CD4-positive, alpha-beta T cell treated with Interleukin-6 for 4 hours (primary cell): ENCODE data around the gene SMC1B.

ENCODE experiments used
- DNase-seq: peaks from one replicate; pipeline ENCODE4 v3.0.0-alpha.2; 2020; ENCODE audit warnings: mixed read lengths

The SMC1B gene

GRCh38 chr22:45318558-45319323 lies 94.7 kb downstream of the SMC1B start:
- DNase-seq, result peak; percentile 39

DNA sequence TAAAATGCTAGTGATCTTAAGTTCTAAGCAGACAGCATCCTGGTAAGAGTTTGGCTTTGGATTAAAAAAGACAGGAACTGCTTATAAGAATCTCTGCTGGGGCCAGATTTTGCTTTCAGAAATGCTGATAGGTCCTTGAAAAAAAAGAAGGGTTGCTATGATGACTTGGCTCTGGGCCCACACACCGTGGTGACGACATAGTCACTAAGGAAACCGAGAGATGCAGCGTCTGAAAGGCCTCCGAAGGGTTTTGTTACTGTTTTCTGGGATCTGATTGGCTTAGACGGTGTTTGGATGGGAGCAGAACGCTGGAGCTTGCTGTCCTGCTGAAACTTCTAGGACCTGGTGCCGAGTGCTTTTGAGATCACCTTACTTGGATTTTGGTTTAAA lies 95.2 kb downstream of the SMC1B start:
- peak; percentile 92 for DNase-seq

- DNase-seq, result peak; percentile 38
Measured at GRCh38 chr22:45317551-45318167, 95.7 kb downstream of the SMC1B start.

DNA sequence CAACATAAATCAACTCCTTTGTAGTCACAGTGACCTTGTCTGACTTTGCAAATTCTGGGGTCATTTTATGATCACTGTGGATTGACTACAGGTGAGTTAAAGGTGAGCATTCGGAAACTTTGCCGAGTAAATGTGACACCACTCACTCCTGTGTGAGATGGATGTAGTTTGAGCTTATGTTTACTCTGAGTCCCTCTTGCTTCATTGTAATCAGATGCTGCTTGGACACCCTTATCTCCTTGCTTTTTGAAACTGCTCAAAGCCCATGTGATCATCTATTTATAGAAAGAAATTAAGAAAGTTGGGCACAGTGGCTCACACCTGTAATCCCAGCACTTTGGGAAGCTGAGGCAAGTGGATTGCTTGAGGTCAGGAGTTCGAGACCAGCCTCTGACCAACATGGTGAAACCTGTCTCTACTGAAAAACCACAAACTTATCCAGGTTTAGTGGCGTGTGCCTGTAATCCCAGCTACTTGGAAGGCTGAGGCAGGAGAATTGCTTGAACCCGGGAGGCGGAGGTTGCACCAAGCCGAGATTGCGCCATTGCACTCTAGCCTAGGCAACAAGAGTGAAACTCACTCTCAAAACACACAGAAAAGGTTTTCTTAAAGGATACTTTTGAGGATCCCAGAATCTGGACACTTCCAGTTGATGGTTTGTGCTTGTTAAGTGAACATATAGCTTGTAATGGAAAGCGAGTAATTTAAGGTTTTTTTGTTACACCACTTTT lies 96.4 kb downstream of the SMC1B start:
- no peak for DNase-seq

- no peak for DNase-seq
Measured at GRCh38 chr22:45314786-45315185, 98.6 kb downstream of the SMC1B start.

GRCh38 chr22:45314054-45314721 lies 99.2 kb downstream of the SMC1B start:
- DNase-seq, result no peak

DNA sequence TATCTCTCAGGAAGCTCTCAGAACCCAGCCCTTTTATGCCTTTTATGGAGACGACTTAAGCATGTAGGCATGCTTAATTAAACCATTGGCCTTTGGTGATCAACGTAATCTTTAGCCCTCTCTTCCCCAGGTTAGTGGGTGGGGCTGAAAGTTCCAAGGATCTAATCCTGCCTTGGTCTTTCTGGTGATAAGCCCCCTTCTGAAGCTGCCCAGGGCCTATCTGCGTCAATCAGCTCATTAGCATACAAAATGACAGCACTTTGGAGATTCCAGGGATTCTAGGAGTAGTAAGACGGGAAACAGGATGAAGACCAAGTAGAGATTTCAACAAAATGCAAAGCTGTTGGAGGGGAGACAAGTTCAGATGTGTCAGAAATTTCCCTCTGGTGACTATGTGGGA lies 100.5 kb downstream of the SMC1B start:
- DNase-seq, result no peak

GRCh38 chr22:45312415-45312814 lies 101.0 kb downstream of the SMC1B start:
- DNase-seq, result no peak

DNA sequence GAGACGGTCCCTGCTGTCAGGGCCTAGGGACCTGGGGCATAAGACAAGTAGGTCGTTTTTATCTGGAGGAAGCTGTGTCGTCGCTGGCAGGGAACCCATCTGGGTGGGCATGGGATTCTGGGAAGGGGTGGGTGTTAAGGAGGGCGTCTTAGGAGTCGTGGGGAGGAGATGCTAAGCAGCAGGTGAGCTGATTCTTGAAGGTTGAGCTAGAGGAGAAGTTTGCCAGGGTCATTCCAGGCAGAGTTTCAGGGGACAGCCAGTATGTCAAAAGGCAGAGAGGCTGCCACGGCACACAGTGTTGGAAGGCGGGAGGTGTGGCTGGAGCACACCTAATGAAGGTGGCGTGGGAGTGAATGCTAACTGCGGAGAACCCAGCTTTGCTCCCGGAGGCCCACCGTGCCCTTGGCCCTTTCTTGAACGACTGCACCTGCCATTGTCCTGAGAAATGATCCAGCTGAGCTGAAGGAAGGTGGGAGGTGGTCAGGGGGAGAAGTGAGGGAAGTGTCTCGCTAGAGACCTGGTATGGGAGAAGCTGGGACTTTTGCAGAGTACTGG lies 102.3 kb downstream of the SMC1B start:
- DNase-seq, result no peak

- DNase-seq, result peak; percentile 19
Measured at GRCh38 chr22:45310331-45310976, 102.9 kb downstream of the SMC1B start.

DNA sequence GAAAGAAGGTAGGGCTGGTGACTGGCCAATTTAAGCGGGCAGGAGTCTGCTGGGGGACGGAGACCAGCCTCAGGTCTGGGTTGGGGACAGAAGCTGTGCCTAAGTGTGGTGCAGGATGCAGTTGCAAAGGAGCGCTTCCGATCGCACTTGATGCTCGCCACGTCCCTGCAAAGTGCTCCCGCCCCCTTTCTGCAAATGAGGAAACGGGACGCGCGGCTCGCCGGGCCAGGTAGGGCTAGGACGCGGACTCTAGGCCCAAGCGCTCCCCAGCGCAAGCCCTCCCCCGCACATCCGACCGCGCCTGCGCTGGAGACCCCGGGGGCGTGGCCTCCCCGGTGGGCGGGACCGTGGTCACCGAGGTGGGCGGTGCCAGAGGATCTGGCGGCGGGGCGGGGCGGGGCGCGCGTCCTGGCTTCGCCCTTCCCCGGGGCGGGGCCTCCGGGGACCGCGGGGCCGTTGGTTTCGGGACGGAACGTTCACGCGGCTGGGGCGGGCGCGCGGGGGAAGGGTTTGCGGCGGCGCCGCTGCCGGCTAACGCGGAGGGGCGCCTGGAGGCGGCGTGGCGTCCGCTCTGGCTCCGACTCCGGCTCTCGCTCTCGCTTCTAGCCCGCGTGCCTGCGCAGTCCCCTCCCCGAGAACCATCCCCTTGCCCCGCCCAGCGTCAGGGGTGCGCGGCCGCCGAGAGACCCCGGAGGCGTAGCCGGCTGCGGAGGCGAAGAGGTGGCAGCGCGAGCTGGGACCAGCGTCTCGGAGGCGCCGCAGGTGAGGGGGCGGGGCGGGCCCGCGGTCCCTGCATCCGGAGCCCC lies 103.8 kb downstream of the SMC1B start, which contains the start of gene FAM118A:
FAM118A (plus strand) TSS at position 513 of the 806 bp plus-strand sequence. CDS start 12,446 bp downstream, outside the sequence.
- DNase-seq, result peak; percentile 94

DNA sequence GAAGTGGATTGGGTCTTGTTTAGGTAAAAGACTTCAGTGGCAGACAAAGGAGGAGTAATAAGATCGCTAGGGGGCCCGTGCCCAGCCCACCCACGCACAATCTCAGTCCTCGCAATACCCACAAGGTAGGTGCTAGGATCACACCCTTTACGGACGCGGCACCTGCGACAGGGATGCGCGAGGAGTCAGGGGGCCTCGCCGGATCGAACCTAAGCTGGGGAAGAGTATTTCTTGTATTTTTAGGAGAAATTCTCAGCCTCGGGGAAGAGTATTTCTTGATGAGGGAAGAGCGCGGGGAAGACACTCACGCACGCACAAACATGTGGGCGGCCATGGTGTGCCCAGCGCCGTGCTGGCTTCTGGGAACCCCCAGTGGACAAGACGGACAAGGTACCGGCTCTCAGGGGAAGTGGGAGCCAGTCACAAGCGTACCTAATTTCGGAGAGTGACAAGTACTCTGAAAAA lies 104.4 kb downstream of the SMC1B start:
- no peak for DNase-seq

DNA sequence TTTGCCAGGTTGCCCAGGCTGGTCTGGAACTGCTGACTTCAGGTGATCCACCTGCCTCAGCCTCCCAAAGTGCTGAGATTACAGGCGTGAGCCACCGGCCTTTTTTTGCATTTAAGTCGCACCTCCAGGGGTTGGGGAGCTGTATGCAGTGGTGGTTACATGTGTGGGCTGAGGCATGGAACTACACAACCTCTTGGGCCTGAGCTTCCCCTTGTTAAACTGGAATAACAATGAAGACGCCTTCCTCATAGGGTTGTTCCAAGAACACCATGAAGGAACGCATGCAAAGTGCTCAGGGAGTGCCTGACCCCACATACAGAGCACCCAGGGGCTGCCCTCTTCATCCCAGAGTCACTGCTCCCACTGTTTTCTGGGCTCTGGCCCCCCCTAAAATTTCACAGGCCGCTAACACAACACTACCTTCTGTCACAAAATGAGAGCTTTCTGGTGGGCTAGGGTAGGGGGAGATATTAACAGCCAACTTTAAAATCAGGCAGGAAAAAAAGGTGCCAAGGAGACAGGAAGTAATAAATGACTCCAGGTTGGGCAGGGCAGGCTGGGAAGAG lies 104.9 kb downstream of the SMC1B start:
- DNase-seq, result no peak

DNA sequence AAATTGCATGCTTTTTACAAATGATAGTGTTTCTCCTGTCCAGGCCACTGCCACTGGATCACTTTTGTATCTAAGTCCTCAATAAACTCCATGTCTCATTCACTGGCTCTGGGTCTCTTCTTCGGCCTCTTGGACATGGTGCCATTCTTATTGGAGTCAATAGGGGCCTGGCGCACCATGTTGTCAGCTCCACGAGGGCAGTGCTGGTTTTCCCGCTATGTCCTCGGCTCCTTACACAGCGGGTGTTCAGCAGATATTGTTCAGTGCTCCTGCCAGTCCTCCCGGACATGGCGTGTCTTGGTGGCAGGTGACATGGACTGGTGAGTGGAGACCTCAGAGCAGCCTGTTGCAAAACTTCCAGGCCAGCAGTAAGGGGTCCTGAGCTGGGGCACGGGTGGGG lies 107.3 kb downstream of the SMC1B start:
- DNase-seq, result no peak

GRCh38 chr22:45305456-45306075 lies 107.8 kb downstream of the SMC1B start:
- no peak for DNase-seq

GRCh38 chr22:45304971-45305370 lies 108.4 kb downstream of the SMC1B start:
- DNase-seq, result no peak

- DNase-seq, result no peak
Measured at GRCh38 chr22:45303181-45303580, 110.2 kb downstream of the SMC1B start.

DNA sequence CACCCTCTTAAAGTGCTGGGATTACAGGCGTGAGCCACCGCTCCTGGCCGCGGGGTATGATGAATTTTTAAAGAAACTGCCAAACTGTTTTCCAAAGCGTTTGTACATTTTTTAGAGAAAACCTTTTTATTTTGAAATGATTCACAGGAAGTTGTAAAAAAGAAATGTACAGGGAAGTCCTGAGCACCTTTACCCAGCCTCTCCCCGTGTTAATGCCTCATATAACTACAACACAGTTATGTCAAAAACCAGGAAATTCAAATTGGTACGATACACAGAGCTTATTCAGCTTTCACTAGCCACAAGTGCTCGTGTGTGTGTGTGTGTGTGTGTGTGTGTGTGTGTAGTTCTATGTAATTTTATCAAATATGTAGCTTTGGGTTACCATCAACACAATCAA lies 110.6 kb downstream of the SMC1B start:
- no peak for DNase-seq

GRCh38 chr22:45298934-45299505 lies 114.4 kb downstream of the SMC1B start:
- no peak for DNase-seq
